Effector CD8-positive, alpha-beta T cell (primary cell): ENCODE measurements around the gene PNPLA7.
"Not testable (repeated sequence)": the region's sequence is repeated elsewhere in the genome, so short reads cannot be mapped to it uniquely, and the experiment has no call there.

Experiments used
- DNase-seq: peaks from one replicate; lab custom pipeline; 2025; lab: John Stamatoyannopoulos, UW
- total RNA-seq, 4 experiments: gene quantifications; one replicate each; lab custom pipeline; 2026; lab: John Stamatoyannopoulos, UW

Gene PNPLA7
- 3.2 to 15.4 (median 6.2) reads per million in 4 experiments for total RNA-seq

DNA sequence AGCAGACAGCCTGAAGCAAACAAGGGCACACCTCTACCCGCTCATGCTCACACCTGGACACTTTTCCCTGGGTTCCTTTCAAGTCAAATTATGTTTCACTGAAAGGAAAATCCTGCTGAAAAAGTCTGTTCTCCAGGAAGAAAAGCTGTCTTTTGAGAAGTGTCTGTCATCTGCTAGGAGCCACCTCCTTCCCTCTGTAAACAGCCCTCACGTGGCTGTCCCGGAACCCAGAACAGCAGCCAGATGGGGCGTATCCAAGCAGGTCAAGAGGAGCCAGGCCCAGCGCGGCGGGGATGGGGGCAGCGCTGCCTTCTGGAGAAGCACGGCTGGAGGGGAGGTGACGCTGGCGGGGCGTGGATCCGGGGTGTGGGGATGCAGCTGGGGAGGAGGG is at the start of gene PNPLA7:
TSS of gene PNPLA7 (minus strand) at position 172 of the 391 bp plus-strand sequence. CDS start 205 bp downstream, outside the sequence.
- peak; percentile 33 for DNase-seq

DNA sequence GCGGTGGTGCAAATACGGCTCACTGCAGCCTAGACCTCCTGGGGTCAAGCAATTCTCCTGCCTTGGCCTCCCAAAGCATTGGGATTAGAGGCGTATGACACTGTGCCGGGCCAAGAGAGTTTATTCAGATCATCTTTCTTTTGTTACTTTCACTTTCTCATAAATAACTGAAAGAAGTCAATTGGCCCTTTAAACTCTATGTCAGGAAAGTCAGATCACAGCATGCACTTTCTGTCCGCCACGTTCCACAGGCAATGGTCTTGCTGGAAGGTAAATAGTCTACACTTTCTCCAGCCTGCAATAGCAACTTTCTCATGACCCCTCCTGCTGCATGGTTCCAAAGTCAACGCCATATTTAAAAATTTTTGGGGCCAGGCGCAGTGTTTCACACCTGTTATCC is 48.7 kb upstream of the PNPLA7 start:
- no peak for DNase-seq

- DNase-seq: not testable (repeated sequence)
Observed at GRCh38 chr9:137596577-137596976, 46.4 kb upstream of the PNPLA7 start.

DNA sequence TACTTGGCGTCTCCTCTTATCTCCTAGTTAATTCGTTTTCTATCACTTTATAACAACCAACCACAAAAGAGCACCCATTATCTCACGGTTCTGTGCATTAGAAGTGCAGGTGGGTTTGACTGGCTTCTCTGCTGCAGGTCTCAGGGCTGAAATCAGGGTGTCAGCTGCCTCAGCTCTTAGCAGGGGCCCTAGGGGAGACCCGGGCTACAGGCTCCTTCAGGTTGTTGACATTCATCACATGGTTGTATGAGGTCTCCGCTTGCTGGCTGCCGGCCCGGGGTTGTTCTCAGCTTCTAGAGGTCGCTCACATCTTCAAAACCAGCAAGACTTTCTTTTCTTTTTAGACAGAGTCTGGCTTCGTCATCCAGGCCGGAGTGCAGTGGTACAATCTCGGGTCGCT is 43.0 kb upstream of the PNPLA7 start:
- no peak for DNase-seq

DNA sequence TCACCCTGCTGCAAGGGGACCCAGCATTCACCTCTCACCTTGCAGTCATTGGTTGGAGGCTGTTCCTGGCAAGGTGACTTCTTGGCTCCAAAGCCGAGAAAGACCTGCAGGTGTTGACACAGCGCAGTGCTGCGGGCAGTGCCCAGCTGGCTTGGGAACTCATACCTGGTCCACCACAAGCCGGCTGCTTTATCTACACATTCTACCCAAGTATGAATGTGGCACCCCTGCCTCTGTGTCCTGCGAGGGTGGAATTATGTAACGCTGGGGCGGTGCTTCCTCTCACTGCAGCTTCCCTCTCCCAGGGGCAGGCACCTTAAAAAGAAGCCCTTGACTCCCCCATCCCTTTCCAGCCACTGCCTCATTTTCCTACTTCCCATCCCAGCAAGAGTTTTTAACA is 42.6 kb upstream of the PNPLA7 start:
- no peak for DNase-seq

- DNase-seq: peak; percentile 86
Observed at GRCh38 chr9:137590469-137591383, 40.5 kb upstream of the PNPLA7 start, which contains the start of gene ZMYND19. Gene ZMYND19 (minus strand): TSS chr9:137590512. CDS start chr9:137590263, 249 bp downstream.

DNA sequence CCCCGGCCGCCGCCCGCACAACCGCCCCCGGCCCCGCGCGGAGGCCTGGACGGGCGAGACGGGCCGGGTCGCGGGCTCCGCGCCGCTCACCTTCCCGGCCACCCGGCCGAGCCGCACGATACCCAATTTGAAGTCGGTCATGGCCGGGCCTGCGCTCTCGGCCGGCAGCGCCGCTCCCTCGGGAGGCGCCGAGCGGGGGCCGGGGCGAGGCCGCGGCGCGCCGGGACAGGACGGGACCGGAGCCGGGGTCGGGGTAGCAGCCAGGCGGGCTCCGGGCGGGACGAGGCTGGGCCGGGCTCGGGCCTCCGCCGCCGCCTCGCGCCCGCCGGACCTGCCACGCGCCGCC is 39.9 kb upstream of the PNPLA7 start:
- no peak for DNase-seq

GRCh38 chr9:137589441-137590122 is 39.4 kb upstream of the PNPLA7 start:
- DNase-seq: no peak

GRCh38 chr9:137588891-137589290 is 38.7 kb upstream of the PNPLA7 start:
- no peak for DNase-seq

DNA sequence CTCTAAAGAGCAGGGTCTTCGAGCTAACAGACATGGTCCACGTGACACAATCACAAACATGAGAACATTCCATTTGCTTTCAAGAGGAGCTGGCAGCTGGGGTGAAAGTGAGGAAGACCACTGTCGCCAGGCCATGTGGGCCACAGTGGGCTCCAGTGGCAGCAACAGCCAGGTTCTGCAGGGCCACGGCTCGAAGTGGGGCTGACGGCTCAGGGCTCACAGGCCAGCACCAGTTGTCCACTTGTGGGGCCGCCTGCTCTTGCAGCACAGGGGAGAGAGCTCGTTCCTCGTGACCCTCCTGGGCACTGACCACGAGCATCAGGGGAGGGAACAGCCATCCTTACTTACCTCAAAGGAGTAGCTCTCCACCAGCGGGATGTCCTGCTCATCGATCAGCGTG is 38.1 kb upstream of the PNPLA7 start:
- DNase-seq: no peak

GRCh38 chr9:137586854-137587253 is 36.7 kb upstream of the PNPLA7 start:
- no peak for DNase-seq

- DNase-seq: no peak
Observed at GRCh38 chr9:137583957-137584356, 33.8 kb upstream of the PNPLA7 start.

GRCh38 chr9:137583347-137583746 is 33.1 kb upstream of the PNPLA7 start:
- DNase-seq: no peak

DNA sequence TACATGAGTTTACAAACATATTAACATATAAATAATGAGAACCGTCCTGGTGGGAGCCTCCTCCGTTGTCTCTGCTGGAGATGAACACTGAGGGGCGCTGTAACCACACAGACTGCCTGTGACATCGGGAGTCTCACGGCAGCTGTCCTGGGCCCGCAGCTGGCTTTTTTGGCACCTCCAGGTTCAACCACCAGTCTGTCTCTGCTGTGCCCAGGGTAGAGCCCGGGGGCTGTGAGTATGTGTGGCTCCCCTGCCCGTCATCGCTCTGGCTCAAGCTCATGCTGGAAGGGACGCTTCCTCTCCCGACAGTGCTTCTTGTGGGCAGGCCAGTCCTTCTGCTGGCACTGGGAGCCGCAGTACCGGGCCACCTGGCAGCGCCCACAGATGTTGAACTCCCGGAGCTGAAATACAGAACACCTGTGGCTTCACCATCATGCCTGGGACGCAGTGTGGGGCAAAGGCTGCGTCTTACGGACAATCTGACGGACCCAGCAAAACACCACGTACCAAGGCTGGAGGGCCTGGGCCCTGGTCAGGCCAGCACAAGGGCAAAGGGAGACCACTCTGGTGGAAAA is 32.2 kb upstream of the PNPLA7 start:
- no peak for DNase-seq

- no peak for DNase-seq
Observed at GRCh38 chr9:137581361-137582285, 31.4 kb upstream of the PNPLA7 start.

- no peak for DNase-seq
Observed at GRCh38 chr9:137580954-137581322, 30.7 kb upstream of the PNPLA7 start.

DNA sequence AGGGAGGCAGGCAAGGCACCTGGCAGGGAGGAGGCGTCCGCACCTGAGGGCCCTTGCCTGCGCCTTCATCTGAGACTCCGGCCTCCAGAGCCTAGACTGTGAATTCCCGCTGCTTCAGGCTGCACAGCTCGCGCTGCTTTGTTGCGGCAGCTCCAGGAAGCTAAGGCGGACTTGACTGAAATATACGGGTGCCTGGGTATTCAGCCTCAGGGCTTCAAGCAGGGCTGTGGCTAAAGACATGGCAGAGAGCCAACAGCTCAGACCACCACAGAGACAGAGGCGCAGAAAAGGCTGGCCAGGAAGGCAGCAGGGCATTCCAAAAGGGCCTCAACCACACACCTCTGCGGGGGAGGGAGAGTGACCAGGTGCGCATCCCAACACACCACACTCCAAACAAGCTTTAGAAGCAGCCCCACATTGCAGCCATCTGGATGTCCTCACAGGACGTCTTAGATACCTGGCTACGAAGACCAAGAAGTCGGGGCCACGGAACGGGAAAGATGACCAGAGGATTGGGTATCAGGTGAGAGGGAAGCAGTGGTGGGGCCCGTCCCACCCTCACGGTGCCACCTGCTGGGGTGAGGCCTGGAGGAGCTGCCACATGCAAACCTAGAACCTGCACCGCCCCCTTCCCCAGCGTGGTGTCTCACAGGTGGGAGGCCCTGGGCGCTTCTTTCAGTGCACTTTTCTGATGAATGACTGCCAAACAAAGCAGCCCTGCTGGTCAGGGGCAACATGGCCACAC is 30.2 kb upstream of the PNPLA7 start:
- no peak for DNase-seq

- DNase-seq: no peak
Observed at GRCh38 chr9:137579259-137579604, 29.0 kb upstream of the PNPLA7 start.

GRCh38 chr9:137578518-137579258 is 28.5 kb upstream of the PNPLA7 start, which contains the start of gene DPH7:
Gene DPH7 (minus strand): TSS chr9:137578925. CDS start chr9:137578777, 148 bp downstream.
- DNase-seq: peak; percentile 91
